ENCODE data around the gene ING3. TPM values are rescaled to one million over a fixed set of nuclear protein-coding genes. Genes with fewer than 3 reads are reported as not detected.

ING3 gene
- total and polyA plus RNA-seq, 9 of the 15 experiments (the other 6 are each of a cell fraction or from before 2014, with no cell fraction given): 22.8 to 233 (median 50.4) TPM

- TF ChIP-seq, protein P1, sequence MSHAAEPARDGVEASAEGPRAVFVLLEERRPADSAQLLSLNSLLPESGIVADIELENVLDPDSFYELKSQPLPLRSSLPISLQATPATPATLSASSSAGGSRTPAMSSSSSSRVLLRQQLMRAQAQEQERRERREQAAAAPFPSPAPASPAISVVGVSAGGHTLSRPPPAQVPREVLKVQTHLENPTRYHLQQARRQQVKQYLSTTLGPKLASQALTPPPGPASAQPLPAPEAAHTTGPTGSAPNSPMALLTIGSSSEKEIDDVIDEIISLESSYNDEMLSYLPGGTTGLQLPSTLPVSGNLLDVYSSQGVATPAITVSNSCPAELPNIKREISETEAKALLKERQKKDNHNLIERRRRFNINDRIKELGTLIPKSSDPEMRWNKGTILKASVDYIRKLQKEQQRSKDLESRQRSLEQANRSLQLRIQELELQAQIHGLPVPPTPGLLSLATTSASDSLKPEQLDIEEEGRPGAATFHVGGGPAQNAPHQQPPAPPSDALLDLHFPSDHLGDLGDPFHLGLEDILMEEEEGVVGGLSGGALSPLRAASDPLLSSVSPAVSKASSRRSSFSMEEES (CRISPR knock-in tag; IDR thresholded peaks at IDR 0.05): no peak
- no peak for TF ChIP-seq SMARCB1 (IDR thresholded peaks at IDR 0.05; ENCODE audit: insufficient read length, low read depth)
- TF ChIP-seq ZNF184 (CRISPR knock-in tag; IDR thresholded peaks at IDR 0.05): no peak
- TF ChIP-seq RFX7 (CRISPR knock-in tag; IDR thresholded peaks at IDR 0.05): no peak
- no peak for TF ChIP-seq RBM34 (IDR thresholded peaks at IDR 0.05; ENCODE audit: borderline replicate concordance, insufficient read depth, low read length)
- TF ChIP-seq, protein P2, sequence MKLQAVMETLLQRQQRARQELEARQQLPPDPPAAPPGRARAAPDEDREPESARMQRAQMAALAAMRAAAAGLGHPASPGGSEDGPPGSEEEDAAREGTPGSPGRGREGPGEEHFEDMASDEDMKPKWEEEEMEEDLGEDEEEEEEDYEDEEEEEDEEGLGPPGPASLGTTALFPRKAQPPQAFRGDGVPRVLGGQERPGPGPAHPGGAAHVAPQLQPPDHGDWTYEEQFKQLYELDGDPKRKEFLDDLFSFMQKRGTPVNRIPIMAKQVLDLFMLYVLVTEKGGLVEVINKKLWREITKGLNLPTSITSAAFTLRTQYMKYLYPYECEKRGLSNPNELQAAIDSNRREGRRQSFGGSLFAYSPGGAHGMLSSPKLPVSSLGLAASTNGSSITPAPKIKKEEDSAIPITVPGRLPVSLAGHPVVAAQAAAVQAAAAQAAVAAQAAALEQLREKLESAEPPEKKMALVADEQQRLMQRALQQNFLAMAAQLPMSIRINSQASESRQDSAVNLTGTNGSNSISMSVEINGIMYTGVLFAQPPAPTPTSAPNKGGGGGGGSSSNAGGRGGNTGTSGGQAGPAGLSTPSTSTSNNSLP (IDR thresholded peaks at IDR 0.05; ENCODE audit: borderline replicate concordance, low read depth, low read length): peak; percentile 79; the same call in 1 of the 2 replicates
- TF ChIP-seq, protein P3, sequence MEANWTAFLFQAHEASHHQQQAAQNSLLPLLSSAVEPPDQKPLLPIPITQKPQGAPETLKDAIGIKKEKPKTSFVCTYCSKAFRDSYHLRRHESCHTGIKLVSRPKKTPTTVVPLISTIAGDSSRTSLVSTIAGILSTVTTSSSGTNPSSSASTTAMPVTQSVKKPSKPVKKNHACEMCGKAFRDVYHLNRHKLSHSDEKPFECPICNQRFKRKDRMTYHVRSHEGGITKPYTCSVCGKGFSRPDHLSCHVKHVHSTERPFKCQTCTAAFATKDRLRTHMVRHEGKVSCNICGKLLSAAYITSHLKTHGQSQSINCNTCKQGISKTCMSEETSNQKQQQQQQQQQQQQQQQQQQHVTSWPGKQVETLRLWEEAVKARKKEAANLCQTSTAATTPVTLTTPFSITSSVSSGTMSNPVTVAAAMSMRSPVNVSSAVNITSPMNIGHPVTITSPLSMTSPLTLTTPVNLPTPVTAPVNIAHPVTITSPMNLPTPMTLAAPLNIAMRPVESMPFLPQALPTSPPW (CRISPR knock-in tag; IDR thresholded peaks at IDR 0.05): no peak
- TF ChIP-seq ZNF24 (IDR thresholded peaks at IDR 0.05): no peak
- no peak for TF ChIP-seq GATA2 (CRISPR knock-in tag; IDR thresholded peaks at IDR 0.05)
- TF ChIP-seq ZNF175 (CRISPR knock-in tag; IDR thresholded peaks at IDR 0.05; ENCODE audit: low read depth): 0 out of 2 replicates have a peak, but pooled peaks have one; percentile 21
- peak; percentile 77 for TF ChIP-seq ATF7 (IDR thresholded peaks at IDR 0.05)
- TF ChIP-seq, protein P4, sequence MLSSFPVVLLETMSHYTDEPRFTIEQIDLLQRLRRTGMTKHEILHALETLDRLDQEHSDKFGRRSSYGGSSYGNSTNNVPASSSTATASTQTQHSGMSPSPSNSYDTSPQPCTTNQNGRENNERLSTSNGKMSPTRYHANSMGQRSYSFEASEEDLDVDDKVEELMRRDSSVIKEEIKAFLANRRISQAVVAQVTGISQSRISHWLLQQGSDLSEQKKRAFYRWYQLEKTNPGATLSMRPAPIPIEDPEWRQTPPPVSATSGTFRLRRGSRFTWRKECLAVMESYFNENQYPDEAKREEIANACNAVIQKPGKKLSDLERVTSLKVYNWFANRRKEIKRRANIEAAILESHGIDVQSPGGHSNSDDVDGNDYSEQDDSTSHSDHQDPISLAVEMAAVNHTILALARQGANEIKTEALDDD (IDR thresholded peaks at IDR 0.05): peak; percentile 96
- TF ChIP-seq HSF4 (CRISPR knock-in tag; IDR thresholded peaks at IDR 0.05; ENCODE audit: borderline replicate concordance): no peak
- peak in 1 of 2 experiments; percentile 8; a peak in 2 of 4 replicates for TF ChIP-seq HDAC1 (IDR thresholded peaks at IDR 0.05)
- no peak for TF ChIP-seq SIRT6 (IDR thresholded peaks at IDR 0.05; ENCODE audit: low read depth, low read length)
- no peak for TF ChIP-seq CREM (IDR thresholded peaks at IDR 0.05; ENCODE audit: low read depth)
- TF ChIP-seq, protein P5, sequence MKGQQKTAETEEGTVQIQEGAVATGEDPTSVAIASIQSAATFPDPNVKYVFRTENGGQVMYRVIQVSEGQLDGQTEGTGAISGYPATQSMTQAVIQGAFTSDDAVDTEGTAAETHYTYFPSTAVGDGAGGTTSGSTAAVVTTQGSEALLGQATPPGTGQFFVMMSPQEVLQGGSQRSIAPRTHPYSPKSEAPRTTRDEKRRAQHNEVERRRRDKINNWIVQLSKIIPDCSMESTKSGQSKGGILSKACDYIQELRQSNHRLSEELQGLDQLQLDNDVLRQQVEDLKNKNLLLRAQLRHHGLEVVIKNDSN (CRISPR knock-in tag; IDR thresholded peaks at IDR 0.05): no peak
- TF ChIP-seq ZNF766 (CRISPR knock-in tag; conservative IDR thresholded peaks at IDR 0.05): 0 out of 2 replicates have a peak, but pooled peaks have one; percentile 36
- peak; percentile 16; the same call in 1 of the 2 replicates for TF ChIP-seq GABPA (tag; conservative IDR thresholded peaks at IDR 0.05; ENCODE audit: low read depth)
- TF ChIP-seq ZNF551 (CRISPR knock-in tag; IDR thresholded peaks at IDR 0.05): no peak
- TF ChIP-seq CGGBP1 (CRISPR knock-in tag; IDR thresholded peaks at IDR 0.05): no peak
Measured at GRCh38 chr7:121000081-121000983, 49.8 kb downstream of the ING3 start (continued).
